Tibial nerve (tissue), 3 donors: ENCODE results near the gene MAP2K2.

Source experiments
- CTCF ChIP-seq, 5 experiments: fragments of 200-600 bp in 3 of 5; fragments of 450-650 bp in 2 of 5; sonication (generic) in 3 of 5; IDR thresholded peaks; one replicate each; pipeline ENCODE4 v1.5.1; 2016 to 2019; ENCODE audit warnings: antibody characterized with exemption in 5 of 5, mild to moderate bottlenecking in 3 of 5, moderate library complexity in 2 of 5
- POLR2A ChIP-seq, 2 donors: fragments of 450-650 bp; IDR thresholded peaks; one replicate each; pipeline ENCODE4 v1.6.1; 2017; ENCODE audit warnings: antibody characterized with exemption in 2 of 2, mild to moderate bottlenecking in 2 of 2, moderate library complexity in 2 of 2

GRCh38 chr19:4093643-4094175 lies 30.2 kb downstream of the MAP2K2 start:
- TF ChIP-seq CTCF (IDR thresholded peaks at IDR 0.05) (no peak), POLR2A (IDR thresholded peaks at IDR 0.05) (no peak)
